ENCODE measurements around the gene GSTP1. TPM values are rescaled to one million over a fixed set of nuclear protein-coding genes. Genes with fewer than 3 reads are reported as not detected.
"Not testable (repeated sequence)": the region's sequence is repeated elsewhere in the genome, so short reads cannot be mapped to it uniquely, and the experiment has no call there.

GSTP1 gene
- total RNA-seq, 1 experiment from 2014 or later: 441 TPM

DNA sequence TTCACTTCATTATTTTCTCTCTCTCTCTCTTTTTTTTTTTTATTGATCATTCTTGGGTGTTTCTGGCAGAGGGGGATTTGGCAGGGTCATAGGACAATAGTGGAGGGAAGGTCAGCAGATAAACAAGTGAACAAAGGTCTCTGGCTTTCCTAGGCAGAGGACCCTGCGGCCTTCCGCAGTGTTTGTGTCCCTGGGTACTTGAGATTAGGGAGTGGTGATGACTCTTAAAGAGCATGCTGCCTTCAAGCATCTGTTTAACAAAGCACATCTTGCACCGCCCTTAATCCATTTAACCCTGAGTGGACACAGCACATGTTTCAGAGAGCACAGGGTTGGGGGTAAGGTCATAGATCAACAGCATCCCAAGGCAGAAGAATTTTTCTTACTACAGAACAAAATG, 13.8 kb downstream of the GSTP1 start:
- not testable (repeated sequence) for DNase-seq (ENCODE audit: low read depth)

DNA sequence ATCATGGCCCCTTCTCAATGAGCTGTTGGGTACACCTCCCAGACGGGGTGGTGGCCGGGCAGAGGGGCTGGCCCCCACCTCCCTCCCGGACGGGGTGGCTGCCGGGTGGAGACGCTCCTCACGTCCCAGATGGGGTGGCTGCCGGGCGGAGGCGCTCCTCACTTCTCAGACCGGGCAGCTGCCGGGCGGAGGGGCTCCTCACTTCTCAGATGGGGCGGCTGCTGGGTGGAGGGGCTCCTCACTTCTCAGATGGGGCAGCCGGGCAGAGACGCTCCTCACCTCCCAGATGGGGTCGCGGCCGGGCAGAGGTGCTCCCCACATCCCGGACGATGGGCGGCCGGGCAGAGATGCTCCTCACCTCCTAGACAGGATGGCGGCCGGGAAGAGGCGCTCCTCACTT, 14.4 kb downstream of the GSTP1 start:
- DNase-seq (ENCODE audit: low read depth): not testable (repeated sequence)

DNA sequence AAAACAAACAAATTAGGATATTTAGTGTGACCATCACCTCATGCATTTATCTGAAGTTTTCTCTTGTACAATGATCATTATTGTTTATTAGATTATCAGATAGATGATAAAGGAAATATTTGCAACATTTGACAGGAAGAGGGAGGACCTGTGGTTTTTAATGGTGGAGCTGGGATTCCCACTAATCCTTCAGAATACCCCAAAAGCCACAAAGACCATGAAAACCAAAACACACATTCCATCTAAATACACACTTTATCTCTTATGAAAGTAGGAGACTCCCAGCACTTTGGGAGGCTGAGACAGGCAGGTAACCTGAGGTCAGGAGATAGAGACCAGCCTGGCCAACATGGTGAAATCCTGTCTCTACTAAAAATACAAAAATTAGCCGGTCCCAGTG, 15.5 kb downstream of the GSTP1 start:
- DNase-seq (ENCODE audit: low read depth): no peak

DNA sequence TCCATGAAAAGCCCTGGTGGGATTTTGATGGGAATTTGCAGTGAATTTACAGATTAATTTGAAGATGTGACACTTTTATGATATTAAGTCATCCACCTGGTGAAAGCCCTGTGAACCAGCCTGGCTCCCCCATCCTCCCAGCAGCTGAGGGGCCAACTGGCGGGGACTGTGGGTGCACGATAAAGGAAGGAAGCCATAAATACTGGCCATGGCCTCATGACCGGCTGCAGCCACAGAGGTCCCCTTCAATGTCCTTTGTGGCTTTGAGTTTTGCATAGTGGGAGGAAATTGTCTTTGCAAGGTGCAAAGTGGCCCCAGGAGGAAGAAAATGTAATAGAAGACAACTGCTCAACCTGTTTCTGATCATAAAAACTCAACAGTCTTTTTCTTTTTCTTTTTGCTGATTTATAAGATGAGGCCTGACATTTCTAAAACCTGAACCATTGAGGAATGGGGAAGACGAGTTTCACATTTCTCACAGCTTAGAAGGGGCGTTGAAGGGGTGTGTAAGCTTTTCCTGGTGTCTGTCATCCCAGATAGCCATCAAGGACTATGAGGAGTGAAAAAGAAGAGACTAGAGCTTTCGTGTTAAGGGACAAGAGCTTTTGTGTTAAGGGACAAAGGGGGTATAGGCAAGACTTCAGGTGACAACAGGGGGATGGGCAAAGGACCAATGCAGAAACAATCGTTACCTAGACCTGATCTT, 16.9 kb downstream of the GSTP1 start:
- DNase-seq (ENCODE audit: low read depth): no peak

DNA sequence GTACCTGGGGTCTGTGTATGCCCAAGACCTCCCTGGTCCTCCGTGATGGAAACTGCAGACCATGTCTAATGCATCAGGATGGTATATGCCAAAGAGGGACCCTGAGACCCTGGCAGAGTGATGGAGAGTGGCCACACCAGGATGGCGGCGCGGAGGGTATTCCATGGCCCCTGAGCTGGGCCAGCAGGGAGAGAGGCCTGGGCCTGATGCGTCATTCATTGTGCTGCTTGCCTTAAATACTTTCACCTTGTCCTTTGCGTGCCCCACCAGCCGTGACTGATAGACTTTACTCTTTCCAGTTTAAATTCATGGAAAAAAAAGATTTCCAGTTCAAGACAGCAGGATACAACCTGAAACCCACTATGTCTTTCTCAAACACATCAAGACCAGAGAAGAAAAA, 17.5 kb downstream of the GSTP1 start:
- no peak for DNase-seq (ENCODE audit: low read depth)

DNA sequence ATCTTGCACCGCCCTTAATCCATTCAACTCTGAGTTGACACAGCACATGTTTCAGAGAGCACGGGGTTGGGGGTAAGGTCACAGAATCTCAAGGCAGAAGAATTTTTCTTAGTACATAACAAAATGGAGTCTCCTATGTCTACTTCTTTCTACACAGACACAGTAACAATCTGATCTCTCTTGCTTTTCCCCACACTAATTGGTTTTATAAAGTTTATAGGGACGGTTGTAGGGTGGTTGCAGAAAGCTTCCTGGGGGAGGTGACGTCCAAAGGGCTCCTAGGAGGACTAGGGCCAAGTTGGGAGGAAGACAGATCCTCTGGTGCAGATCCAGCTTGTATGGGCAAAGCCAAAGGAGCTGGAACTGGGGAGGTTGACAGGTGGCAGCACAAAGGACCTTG, 20.5 kb downstream of the GSTP1 start:
- DNase-seq (ENCODE audit: low read depth): not testable (repeated sequence)

DNA sequence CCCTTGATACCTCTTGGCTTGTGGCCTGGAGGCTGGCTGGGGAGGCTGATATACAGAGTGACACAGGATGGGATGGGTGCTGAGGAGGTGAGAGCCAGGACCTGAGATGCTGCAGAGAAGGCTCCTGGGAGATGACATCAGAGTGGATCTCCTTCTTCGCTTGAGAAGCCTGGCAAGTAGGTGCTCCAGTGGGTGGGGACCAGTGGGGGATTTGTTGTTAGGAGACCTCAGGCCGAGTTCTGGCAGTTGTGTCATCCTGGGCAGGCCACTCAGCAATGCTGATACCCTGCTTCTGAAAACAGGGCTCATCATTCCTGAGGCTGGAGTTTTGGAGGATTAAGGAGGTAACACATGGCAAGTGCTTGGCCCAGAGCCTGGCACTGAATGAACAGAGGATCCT, 21.2 kb downstream of the GSTP1 start:
- no peak for DNase-seq (ENCODE audit: low read depth)

DNA sequence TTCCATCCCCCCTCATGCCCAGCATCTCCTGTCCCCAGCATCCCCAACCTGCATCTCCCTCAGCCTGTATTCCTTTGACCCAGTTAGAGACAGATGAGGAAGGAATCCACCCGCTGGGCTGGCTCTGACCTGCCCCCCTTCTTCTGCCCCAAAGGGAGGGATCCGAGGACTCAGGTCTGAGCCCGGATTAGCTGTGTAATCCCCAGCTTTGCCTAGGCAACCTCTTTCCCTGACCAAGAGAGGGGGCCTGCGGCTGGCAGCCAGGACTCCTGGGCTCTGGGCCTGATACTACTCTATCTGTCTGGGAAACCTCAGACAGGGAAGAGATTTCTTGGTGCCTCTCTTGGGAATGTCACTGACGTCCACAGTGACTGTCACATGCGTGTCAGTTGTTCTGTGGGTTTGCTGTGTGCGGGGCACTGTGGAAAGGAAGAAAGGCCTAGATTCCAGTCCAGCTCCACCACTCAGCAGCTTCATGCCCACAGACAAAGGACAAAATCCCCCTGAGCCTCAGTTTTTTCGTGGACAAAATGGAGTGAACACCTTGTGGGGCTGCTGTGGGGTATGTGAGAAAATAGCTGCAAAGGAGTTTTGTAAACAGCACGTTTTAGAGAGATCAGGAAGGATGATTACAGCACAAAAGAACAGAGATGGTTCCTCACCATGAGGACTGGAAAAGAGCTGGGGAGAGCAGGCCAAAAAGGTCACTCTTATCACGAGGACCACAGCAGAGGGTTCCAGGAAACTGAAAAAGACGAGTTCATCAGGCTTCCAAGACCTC, 21.8 kb downstream of the GSTP1 start:
- DNase-seq (ENCODE audit: low read depth): no peak

DNA sequence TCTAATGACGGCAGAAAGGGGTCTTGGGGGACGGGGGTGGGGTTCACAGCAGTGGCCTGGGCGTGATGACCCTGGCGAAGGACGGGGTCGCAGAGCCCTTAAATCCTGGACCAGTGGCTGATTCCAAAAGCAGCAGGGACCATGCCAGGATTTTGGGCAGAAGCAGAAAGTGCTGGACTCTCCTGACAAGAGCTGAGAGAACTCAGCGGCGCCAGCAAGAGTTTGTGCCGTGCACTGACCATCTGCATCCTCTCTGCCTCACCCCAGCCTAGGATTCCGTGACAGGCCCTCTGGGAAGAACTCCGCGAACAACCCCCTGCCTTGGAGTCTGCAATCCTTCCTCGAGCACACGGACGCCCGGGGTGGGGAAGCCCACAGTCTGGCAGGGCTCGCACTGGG, 22.5 kb downstream of the GSTP1 start:
- DNase-seq (ENCODE audit: low read depth): peak; percentile 20

DNA sequence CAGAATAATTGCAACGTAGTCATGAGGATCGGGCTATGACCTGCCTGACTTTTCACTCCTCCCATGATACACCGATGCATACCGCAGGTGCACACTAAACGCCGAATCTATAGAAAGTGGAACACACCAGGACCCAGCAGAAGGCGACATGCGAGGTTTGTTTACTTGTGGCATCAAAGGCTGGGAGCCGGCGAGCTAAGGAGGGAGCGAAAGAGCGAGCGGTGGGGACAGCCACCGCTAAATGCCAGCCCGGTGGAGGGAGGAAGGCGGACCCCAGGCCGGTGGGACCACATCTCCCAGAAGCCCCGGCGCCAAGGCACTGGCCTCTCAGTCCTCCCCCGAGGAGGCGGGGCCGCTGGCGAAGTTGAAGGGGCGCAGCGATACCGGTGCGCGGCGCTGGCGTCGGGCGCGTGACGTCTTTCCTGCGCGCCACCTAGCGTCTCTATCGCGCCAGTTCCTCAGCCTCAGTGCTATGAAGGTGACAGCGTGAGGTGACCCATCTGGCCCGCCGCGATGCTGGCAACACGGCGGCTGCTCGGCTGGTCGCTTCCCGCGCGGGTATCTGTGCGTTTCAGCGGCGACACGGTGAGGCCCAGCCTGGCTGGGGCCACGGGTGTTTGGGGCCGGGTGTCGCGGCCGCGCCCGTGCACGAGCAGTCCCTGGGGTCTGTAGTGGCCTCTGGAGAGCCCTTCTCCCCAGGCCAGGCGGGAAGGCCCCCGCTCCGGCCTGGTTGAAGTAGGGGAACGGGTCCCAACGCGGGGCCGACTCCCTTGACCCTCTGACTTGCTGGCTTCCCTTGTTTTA, 23.1 kb downstream of the GSTP1 start, which contains the start of gene NDUFV1:
TSS of gene NDUFV1 (plus strand) at position 445 of the 804 bp plus-strand sequence. CDS start at position 514, 69 bp downstream.
- peak; percentile 94 for DNase-seq (ENCODE audit: low read depth)

DNA sequence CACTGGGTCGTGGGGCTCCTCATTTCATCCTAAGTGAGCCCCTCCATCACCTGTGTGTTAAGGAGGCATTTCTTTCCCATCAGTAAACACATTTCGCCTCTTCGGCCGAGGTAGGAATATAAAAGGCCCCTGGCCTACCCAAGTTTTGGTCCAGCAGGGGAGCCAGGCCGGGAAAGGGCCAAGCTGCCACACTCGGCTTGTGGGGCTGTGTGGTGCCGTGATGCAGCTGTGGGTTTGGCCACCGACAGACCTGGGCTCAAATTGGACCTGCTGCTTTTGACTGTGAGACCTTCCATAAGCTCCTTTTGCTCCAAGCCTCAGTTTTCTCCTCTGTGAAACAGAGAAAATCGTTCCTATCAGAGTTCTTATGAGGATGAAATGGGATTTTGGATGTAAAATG, 23.9 kb downstream of the GSTP1 start:
- DNase-seq (ENCODE audit: low read depth): no peak

DNA sequence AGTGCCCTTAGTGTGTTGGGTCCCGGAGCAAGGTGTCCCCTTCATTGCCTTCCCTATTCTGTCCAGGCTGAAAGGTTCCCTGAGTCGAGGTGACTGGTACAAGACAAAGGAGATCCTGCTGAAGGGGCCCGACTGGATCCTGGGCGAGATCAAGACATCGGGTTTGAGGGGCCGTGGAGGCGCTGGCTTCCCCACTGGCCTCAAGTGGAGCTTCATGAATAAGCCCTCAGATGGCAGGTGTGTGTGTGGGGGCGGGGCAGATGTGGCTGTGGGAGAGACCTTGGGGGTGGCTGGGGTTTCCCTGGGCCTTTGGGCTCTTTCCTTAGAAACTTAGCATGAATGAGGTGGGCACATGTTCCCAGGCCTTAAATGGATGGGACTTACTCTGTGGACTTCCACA, 24.9 kb downstream of the GSTP1 start:
- DNase-seq (ENCODE audit: low read depth): no peak

DNA sequence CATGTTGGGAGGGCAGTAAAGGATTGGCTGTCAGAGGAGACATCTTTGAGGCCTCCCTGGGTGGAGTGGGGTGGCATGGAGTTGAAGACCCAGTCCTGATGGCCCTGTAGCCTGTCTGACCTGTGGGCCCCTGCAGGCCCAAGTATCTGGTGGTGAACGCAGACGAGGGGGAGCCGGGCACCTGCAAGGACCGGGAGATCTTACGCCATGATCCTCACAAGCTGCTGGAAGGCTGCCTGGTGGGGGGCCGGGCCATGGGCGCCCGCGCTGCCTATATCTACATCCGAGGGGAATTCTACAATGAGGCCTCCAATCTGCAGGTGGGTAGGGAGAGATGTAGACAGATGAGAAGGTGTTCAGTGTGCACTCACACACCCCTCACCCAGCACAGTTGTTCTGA, 25.7 kb downstream of the GSTP1 start:
- DNase-seq (ENCODE audit: low read depth): no peak

DNA sequence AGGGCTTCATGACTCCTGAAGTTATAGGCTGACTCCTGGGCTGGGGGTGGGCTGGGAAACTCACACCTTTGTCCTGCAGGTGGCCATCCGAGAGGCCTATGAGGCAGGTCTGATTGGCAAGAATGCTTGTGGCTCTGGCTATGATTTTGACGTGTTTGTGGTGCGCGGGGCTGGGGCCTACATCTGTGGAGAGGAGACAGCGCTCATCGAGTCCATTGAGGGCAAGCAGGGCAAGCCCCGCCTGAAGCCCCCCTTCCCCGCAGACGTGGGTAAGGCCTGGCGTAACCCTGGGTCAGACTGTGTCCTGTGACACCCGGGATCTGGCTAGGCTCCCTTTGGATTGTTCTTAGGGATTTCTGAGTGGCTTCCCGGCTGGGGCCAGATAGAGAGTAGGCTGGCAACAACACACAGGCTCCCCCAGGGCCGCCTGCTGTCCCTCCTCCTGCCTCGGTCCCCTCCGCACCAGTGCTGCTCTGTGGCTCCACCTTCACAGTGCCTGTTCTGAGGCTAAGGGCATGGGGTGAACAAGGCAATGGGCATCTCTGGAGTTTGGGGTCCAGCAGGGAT, 26.8 kb downstream of the GSTP1 start:
- no peak for DNase-seq (ENCODE audit: low read depth)

DNA sequence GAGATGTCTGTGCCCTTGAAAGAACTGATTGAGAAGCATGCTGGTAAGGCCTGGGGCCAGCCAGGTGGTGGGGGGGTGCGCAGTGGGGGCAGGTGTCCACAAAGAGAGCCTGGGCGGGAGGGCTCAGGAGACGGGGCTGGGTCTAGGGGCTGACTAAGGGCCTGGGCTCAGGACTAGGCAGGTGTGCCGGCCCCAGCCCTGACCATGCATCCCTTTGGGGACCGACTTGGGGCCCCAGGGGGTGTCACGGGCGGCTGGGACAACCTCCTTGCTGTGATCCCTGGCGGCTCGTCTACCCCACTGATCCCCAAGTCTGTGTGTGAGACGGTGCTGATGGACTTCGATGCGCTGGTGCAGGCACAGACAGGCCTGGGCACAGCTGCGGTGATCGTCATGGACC, 27.6 kb downstream of the GSTP1 start:
- DNase-seq (ENCODE audit: low read depth): no peak

DNA sequence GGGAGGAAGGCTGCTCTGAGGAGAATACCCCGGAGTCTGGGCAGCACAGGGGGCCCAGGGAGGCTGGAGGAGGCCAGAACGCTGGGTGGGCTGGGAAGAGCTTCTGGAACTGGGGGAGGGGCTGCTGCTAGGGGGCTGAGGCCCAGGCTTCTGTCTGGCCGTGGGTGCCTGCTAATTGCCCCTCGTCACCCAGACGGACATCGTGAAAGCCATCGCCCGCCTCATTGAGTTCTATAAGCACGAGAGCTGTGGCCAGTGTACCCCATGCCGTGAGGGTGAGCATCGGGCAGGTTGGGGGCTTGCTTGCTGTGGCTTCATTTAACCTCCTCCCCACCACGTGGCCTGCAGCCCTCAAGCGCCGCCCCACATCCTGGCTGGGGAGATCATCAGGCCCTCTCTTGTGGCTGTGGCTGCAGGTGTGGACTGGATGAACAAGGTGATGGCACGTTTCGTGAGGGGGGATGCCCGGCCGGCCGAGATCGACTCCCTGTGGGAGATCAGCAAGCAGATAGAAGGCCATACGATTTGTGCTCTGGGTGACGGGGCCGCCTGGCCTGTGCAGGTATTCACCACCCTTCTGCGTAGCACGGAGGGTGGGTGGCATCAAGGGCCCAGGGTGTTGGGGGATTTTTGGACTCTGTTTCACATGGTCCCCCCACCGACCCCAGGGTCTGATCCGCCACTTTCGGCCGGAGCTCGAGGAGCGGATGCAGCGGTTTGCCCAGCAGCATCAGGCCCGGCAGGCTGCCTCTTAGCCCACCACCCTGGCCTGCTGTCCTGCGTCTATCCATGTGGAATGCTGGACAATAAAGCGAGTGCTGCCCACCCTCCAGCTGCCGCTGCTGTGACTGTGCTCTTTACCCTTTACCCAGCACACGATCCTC, 28.3 kb downstream of the GSTP1 start:
- no peak for DNase-seq (ENCODE audit: low read depth)

DNA sequence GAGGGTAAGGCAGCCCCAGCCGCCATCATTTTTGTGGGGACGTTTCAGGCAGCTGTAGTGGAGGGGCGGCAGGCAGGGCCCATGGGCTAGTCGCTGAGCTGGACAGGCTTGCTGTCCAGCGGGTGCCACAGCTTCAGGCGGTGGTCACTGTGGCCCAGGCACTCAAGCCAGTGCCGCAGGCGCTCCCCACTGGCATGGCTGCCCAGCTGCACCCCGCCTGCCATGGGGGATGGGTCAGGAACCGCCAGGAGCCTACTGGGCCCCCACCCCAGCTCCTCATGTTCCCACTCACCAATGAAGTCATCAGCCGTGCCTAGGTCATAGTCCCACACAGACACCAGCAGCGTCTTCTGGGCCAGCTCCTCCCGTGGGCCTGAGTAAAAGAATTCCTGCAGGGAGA, 29.1 kb downstream of the GSTP1 start:
- DNase-seq (ENCODE audit: low read depth): no peak

DNA sequence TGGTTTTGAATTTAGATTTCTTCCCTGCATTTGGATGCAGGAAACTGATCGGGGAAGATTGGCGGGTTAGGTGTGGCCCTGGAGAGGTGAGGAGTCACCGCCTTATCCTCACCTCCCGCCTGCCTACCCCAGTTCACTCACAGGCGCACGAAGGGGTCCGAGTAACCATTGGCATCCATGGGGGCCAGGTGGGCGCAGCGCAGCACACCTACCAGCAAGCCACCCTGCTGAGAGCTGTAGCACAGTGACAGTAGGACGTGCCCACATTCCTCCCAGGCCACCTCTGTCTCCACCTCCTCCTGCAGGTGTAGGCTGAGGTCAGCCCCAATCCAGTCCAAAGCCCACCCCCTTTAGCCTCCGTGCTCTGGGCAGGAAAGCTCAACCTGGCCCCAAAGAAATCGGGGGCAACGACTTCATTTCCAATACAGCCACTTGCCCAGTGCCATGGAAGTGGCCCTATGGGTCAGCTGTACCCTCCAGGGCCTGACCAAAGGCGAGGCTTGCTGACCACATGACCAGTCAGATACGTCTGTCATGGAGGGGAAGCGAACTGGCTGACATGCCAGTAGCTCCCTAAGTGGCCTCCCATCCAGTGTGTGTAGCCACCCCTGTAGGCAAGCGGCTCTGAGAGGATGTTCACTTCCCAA, 29.8 kb downstream of the GSTP1 start:
- DNase-seq (ENCODE audit: low read depth): no peak

DNA sequence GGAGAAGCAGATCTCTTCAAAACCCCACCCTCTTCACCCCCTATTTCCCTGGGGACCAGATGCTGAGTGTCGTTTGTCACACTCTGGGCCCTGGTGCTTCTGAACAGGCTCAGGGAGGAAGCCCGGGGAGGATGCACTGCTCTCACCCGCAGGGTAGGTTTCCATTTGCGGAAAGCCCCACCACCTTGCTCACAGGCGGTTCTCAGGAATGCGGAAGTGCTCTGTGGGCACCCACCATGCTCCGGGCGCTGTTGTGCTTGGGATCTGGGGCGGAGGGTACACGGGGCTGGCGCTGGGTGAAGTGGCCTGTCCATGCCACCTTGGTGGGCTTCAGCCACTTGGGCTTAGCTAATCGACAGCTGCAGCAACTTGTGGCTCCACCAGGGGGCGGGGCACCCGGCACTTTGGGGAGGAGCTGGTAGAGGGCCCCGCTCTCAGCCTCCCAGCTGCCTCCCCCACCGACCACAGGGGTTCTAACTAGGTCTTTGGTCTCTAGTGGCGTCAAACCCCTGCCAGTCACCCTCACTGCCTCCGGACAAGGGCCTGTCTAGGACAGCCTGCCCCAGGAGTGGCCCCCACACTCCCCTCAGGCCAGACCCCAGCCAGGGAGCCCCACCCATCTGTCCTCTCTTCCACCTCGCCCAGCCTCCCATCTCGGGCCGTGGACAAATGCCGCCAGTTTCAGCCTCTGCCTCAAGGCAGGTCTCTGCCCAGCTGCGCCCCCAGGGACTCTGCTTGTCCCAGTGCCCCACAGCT, 30.5 kb downstream of the GSTP1 start:
- peak; percentile 22 for DNase-seq (ENCODE audit: low read depth)
